K562 (cell line): Measurements from ENCODE around the gene NCKAP1. TPM values are rescaled to one million over a fixed set of nuclear protein-coding genes. Genes with fewer than 3 reads are reported as not detected.

Source experiments
- E2F6 ChIP-seq, 2 experiments: IDR thresholded peaks; 2 replicates each; pipeline ENCODE4 v1.6.1; 2011; ENCODE audit warnings: borderline replicate concordance in 1 of 2, control low read depth in 1 of 2, low read depth in 1 of 2, low read length in 1 of 2, mild to moderate bottlenecking in 1 of 2, mixed read lengths in 1 of 2, moderate library complexity in 1 of 2; ENCODE audit not compliant: insufficient read depth in 1 of 2, insufficient read length in 1 of 2, poor library complexity in 1 of 2, severe bottlenecking in 1 of 2; ENCODE audit errors: extremely low read depth in 1 of 2
- ELF1 ChIP-seq: fragments of 200-800 bp; sonication (Bioruptor generic); IDR thresholded peaks from 2 replicates; pipeline ENCODE4 v1.6.1; 2016; ENCODE audit warnings: missing genetic modification characterization, missing compliant biosample characterization
- ELF4 ChIP-seq: fragments of 450-650 bp; formaldehyde crosslinking; IDR thresholded peaks from 2 replicates; pipeline ENCODE4 v1.4.0; 2022; ENCODE audit warnings: missing genetic modification characterization
- FOXA1 ChIP-seq: fragments of 450-650 bp; IDR thresholded peaks from 2 replicates; pipeline ENCODE4 v1.6.1; 2016; ENCODE audit warnings: mild to moderate bottlenecking, borderline replicate concordance
- HDAC6 ChIP-seq: IDR thresholded peaks from 2 replicates; pipeline ENCODE4 v1.6.1; 2012; ENCODE audit warnings: low read depth, mild to moderate bottlenecking, control low read depth, inconsistent platforms, low read length, moderate library complexity
- MAFG ChIP-seq: fragments of 450-650 bp; conservative IDR thresholded peaks from 2 replicates; pipeline ENCODE4 v1.6.1; 2016; ENCODE audit warnings: missing genetic modification characterization, missing compliant biosample characterization
- MYBL2 ChIP-seq, 2 experiments: fragments of 450-650 bp in 1 of 2; sonication (generic) in 1 of 2; formaldehyde crosslinking in 1 of 2; IDR thresholded peaks; 2 replicates each; pipeline versions ENCODE4 v1.6.1 to v1.8.1; 2017 to 2022; ENCODE audit warnings: borderline replicate concordance in 1 of 2, inconsistent platforms in 1 of 2, low read depth in 1 of 2, mild to moderate bottlenecking in 1 of 2, missing genetic modification reagents in 1 of 2, moderate library complexity in 1 of 2
- NEUROD1 ChIP-seq: fragments of 150-350 bp; IDR thresholded peaks from 2 replicates; pipeline ENCODE4 v1.6.1; 2014; ENCODE audit warnings: borderline replicate concordance, low read length, low read depth; ENCODE audit not compliant: partially characterized antibody
- NRF1 ChIP-seq, 2 experiments: fragments of 450-650 bp; IDR thresholded peaks in 1 of 2; conservative IDR thresholded peaks in 1 of 2; 2 replicates each; pipeline ENCODE4 v1.6.1; 2014; ENCODE audit warnings: mild to moderate bottlenecking in 2 of 2
- RBFOX2 ChIP-seq: fragments of 200-400 bp; formaldehyde crosslinking; IDR thresholded peaks from 2 replicates; pipeline ENCODE4 v1.6.1; 2017; ENCODE audit warnings: low read depth, mild to moderate bottlenecking, low read length, moderate library complexity
- RFX7 ChIP-seq: fragments of 250-450 bp; sonication (Bioruptor Pico); IDR thresholded peaks from 2 replicates; pipeline ENCODE4 v1.5.1; 2021; ENCODE audit warnings: mild to moderate bottlenecking
- SMARCC2 ChIP-seq: fragments of 450-650 bp; IDR thresholded peaks from 2 replicates; pipeline ENCODE4 v1.6.1; 2017; ENCODE audit warnings: antibody characterized with exemption, moderate library complexity, mild to moderate bottlenecking, low read depth
- SPI1 ChIP-seq: IDR thresholded peaks from 2 replicates; pipeline ENCODE4 v1.6.1; 2011; ENCODE audit warnings: low read depth, low read length, control low read depth, borderline replicate concordance
- THRAP3 ChIP-seq: fragments of 450-650 bp; IDR thresholded peaks from 2 replicates; pipeline ENCODE4 v1.6.1; 2016; ENCODE audit warnings: mild to moderate bottlenecking, inconsistent platforms, borderline replicate concordance
- ZNF316 ChIP-seq: fragments of 450-650 bp; IDR thresholded peaks from 2 replicates; pipeline ENCODE4 v1.6.1; 2016
- ZNF347 ChIP-seq: fragments of 450-650 bp; formaldehyde crosslinking; IDR thresholded peaks from 2 replicates; pipeline ENCODE4 v1.4.0; 2020; ENCODE audit warnings: low read depth, mild to moderate bottlenecking, moderate library complexity
- ZNF512 ChIP-seq: IDR thresholded peaks from 2 replicates; pipeline ENCODE4 v1.6.1; 2016; ENCODE audit warnings: missing genetic modification characterization, missing compliant biosample characterization
- ZNF696 ChIP-seq: fragments of 250-450 bp; sonication (Bioruptor Pico); conservative IDR thresholded peaks from 2 replicates; pipeline ENCODE4 v1.4.0; 2020; ENCODE audit warnings: mild to moderate bottlenecking, moderate library complexity
- ZNF75A ChIP-seq: fragments of 450-650 bp; formaldehyde crosslinking; IDR thresholded peaks from 2 replicates; pipeline ENCODE4 v1.4.0; 2020; ENCODE audit warnings: mild to moderate bottlenecking
- polyA plus RNA-seq, 8 experiments: library from polyadenylated mRNA; depleted of rRNA in 4 of 8; stranded (reverse) in 5 of 8; unstranded in 3 of 8; fragments of >200 nt; fragmentation: Nextera tagmentation in 2 of 8; fragmentation: Illumina TruSeq in 1 of 8; extraction: Ambion mirVana in 2 of 8; extraction: Trizol in 1 of 8; gene quantifications; 2 replicates each; pipeline versions ENCODE4 v1.2.1 to v1.2.3, GENCODE V29; 2011 to 2014; ENCODE audit warnings: inconsistent platforms in 1 of 8, missing spikeins in 1 of 8
- total RNA-seq, 7 experiments: library from RNA; depleted of rRNA in 6 of 7; stranded (reverse); fragments of >200 nt in 6 of 7; fragmentation: Illumina TruSeq in 2 of 7; extraction: Trizol in 2 of 7; gene quantifications; 2 replicates each; pipeline versions ENCODE4 v1.2.1 to v1.2.3, GENCODE V29; 2011 to 2021; ENCODE audit warnings: low replicate concordance in 1 of 7
- TF ChIP-seq, protein P1 (sequence below): sonication (generic); formaldehyde crosslinking; IDR thresholded peaks from 2 replicates; pipeline ENCODE4 v1.8.1; 2023; ENCODE audit warnings: mild to moderate bottlenecking, missing genetic modification reagents
- TF ChIP-seq, protein P2 (sequence below): IDR thresholded peaks from 3 replicates; pipeline ENCODE4 v1.6.1; 2011; ENCODE audit warnings: borderline replicate concordance, mild to moderate bottlenecking; ENCODE audit not compliant: insufficient read length, insufficient read depth

NCKAP1 gene
- total and polyA plus RNA-seq, 9 of the 15 experiments (the other 6 are each of a cell fraction or from before 2014, with no cell fraction given) = 34.0 to 153 (median 88.7) TPM

DNA sequence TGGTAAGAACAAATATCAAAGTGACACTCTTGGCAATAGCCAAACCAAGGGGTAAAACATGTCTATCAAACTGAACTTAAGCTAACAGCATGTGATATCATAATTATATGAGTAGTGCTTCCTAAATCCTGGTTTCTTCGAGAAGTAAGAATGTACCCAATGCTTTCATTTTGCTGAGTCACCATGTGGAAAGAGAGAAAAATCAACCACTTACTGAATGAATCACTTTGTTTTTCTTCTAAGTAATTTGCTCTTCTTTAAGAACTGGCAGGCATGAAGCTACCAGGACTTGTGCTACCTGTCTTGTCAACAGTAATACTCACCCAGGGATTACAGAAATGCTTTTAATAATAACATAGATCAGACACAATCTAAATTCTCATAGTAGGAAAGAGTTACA, 21.3 kb upstream of the NCKAP1 start (continued):
- TF ChIP-seq THRAP3 (no peak), SMARCC2 (peak; percentile 63; the same call in 1 of the 2 replicates), FOXA1 (no peak), NEUROD1 (no peak), ZNF75A (CRISPR knock-in tag) (no peak), ZNF347 (CRISPR knock-in tag) (no peak), SPI1 (no peak), MYBL2 (IDR thresholded peaks at IDR 0.05; ENCODE audit: low read depth) (no peak), MYBL2 (CRISPR knock-in tag; IDR thresholded peaks at IDR 0.05; ENCODE audit: borderline replicate concordance) (no peak), HDAC6 (no peak), ELF4 (CRISPR knock-in tag) (no peak), RBFOX2 (no peak), ELF1 (tag) (no peak), NRF1 (conservative IDR thresholded peaks at IDR 0.05 in 1 of 2, IDR thresholded peaks at IDR 0.05 in 1 of 2) (no peak), ZNF512 (tag) (no peak), ZNF316 (peak; percentile 99), MAFG (tag) (peak; percentile 99), E2F6 (IDR thresholded peaks at IDR 0.05; ENCODE audit: borderline replicate concordance in 1 of 2, extremely low read depth in 1 of 2, insufficient read depth in 1 of 2, insufficient read length in 1 of 2, low read depth in 1 of 2, low read length in 1 of 2, poor library complexity in 1 of 2, severe bottlenecking in 1 of 2) (no peak), ZNF696 (CRISPR knock-in tag) (no peak), RFX7 (CRISPR knock-in tag) (no peak)
- TF ChIP-seq, protein P1, sequence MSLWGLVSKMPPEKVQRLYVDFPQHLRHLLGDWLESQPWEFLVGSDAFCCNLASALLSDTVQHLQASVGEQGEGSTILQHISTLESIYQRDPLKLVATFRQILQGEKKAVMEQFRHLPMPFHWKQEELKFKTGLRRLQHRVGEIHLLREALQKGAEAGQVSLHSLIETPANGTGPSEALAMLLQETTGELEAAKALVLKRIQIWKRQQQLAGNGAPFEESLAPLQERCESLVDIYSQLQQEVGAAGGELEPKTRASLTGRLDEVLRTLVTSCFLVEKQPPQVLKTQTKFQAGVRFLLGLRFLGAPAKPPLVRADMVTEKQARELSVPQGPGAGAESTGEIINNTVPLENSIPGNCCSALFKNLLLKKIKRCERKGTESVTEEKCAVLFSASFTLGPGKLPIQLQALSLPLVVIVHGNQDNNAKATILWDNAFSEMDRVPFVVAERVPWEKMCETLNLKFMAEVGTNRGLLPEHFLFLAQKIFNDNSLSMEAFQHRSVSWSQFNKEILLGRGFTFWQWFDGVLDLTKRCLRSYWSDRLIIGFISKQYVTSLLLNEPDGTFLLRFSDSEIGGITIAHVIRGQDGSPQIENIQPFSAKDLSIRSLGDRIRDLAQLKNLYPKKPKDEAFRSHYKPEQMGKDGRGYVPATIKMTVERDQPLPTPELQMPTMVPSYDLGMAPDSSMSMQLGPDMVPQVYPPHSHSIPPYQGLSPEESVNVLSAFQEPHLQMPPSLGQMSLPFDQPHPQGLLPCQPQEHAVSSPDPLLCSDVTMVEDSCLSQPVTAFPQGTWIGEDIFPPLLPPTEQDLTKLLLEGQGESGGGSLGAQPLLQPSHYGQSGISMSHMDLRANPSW = no peak
- TF ChIP-seq, protein P2, sequence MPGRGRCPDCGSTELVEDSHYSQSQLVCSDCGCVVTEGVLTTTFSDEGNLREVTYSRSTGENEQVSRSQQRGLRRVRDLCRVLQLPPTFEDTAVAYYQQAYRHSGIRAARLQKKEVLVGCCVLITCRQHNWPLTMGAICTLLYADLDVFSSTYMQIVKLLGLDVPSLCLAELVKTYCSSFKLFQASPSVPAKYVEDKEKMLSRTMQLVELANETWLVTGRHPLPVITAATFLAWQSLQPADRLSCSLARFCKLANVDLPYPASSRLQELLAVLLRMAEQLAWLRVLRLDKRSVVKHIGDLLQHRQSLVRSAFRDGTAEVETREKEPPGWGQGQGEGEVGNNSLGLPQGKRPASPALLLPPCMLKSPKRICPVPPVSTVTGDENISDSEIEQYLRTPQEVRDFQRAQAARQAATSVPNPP = no peak
